LNCaP clone FGC (cell line): Measurements from ENCODE around the gene TMEM132E.
A peak's percentile ranks its signal among the peaks of the same experiment; 100 is the strongest.

Source experiments
- DNase-seq: peaks from one replicate; pipeline ENCODE4 v3.0.0-alpha.2; 2011; ENCODE audit warnings: low read depth
- H3K4me3 ChIP-seq: 2 replicates; pipeline ENCODE4 v1.5.1; 2011; ENCODE audit warnings: mild to moderate bottlenecking, low read depth, low read length, control low read depth
- CTCF ChIP-seq: IDR thresholded peaks from 2 replicates; pipeline ENCODE4 v1.5.1; 2012; ENCODE audit warnings: mild to moderate bottlenecking; ENCODE audit not compliant: control insufficient read depth, insufficient read depth; ENCODE audit errors: extremely low read depth

Gene TMEM132E

GRCh38 chr17:34542700-34543336 lies 36.6 kb upstream of the TMEM132E start:
- TF ChIP-seq CTCF = peak; percentile 87
- DNase-seq = no peak
- H3K4me3 ChIP-seq = no peak overlapping the region

GRCh38 chr17:34547453-34548063 lies 31.8 kb upstream of the TMEM132E start:
- no peak for DNase-seq
- H3K4me3 ChIP-seq = no peak overlapping the region
- TF ChIP-seq CTCF = no peak

- TF ChIP-seq CTCF = no peak
Observed at GRCh38 chr17:34549966-34550365, 29.4 kb upstream of the TMEM132E start.

GRCh38 chr17:34553907-34554306 lies 25.5 kb upstream of the TMEM132E start:
- no peak overlapping the region for H3K4me3 ChIP-seq
- no peak for DNase-seq
- no peak for TF ChIP-seq CTCF

More at GRCh38 chr17:34549966-34550365, 29.4 kb upstream of the TMEM132E start:
- no peak overlapping the region for H3K4me3 ChIP-seq
- no peak for DNase-seq

- DNase-seq = peak; percentile 17
- no peak for TF ChIP-seq CTCF
- no peak overlapping the region for H3K4me3 ChIP-seq
Observed at GRCh38 chr17:34556384-34556783, 23.0 kb upstream of the TMEM132E start.

- H3K4me3 ChIP-seq = no peak overlapping the region
- no peak for DNase-seq
- TF ChIP-seq CTCF = no peak
Observed at GRCh38 chr17:34556931-34557330, 22.5 kb upstream of the TMEM132E start.

GRCh38 chr17:34561328-34561727 lies 18.1 kb upstream of the TMEM132E start:
- TF ChIP-seq CTCF = no peak
- H3K4me3 ChIP-seq = no peak overlapping the region
- DNase-seq = no peak
